Esophagus muscularis mucosa (tissue), 4 donors: ENCODE data around the gene VPS35L.
"Not testable (repeated sequence)": the region's sequence is repeated elsewhere in the genome, so short reads cannot be mapped to it uniquely, and the experiment has no call there.

Experiments used
- EP300 ChIP-seq: sonication (generic); formaldehyde crosslinking; IDR thresholded peaks from one replicate; pipeline ENCODE4 v1.6.1; 2017; ENCODE audit warnings: antibody characterized with exemption
- POLR2A ChIP-seq: fragments of 450-650 bp; IDR thresholded peaks from one replicate; pipeline ENCODE4 v1.6.1; 2017; ENCODE audit warnings: antibody characterized with exemption, moderate library complexity, mild to moderate bottlenecking, low read depth
- POLR2AphosphoS5 ChIP-seq, 2 donors: sonication (generic); formaldehyde crosslinking; IDR thresholded peaks; one replicate each; pipeline ENCODE4 v1.6.1; 2017; ENCODE audit warnings: antibody characterized with exemption in 2 of 2
- TF ChIP-seq, protein P1 (sequence below), 3 experiments: fragments of 200-600 bp in 2 of 3; fragments of 450-650 bp in 1 of 3; sonication (generic) in 2 of 3; IDR thresholded peaks; one replicate each; pipeline ENCODE4 v1.5.1; 2017 to 2019; ENCODE audit warnings: antibody characterized with exemption in 3 of 3, mild to moderate bottlenecking in 2 of 3, moderate library complexity in 1 of 3

DNA sequence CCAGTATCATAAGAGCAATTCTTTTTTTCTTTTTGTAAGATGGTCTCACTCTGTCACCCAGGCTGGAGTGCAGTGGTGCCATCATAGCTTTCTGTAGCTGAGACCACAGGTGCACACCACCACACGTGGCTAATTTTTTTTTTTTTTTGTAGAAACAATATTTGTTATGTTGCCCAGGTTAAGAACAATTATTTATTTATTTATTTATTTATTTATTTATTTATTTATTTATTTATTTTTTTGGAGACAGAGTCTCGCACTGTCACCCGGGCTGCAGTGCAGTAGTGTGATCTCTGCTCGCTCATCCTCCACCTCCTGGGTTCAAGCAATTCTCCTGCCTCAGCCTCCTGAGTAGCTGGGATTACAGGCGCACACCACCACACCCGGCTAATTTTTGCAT lies 123.8 kb downstream of the VPS35L start:
- not testable (repeated sequence) for TF ChIP-seq POLR2AphosphoS5 (IDR thresholded peaks at IDR 0.05); POLR2A; EP300
- TF ChIP-seq, protein P1, sequence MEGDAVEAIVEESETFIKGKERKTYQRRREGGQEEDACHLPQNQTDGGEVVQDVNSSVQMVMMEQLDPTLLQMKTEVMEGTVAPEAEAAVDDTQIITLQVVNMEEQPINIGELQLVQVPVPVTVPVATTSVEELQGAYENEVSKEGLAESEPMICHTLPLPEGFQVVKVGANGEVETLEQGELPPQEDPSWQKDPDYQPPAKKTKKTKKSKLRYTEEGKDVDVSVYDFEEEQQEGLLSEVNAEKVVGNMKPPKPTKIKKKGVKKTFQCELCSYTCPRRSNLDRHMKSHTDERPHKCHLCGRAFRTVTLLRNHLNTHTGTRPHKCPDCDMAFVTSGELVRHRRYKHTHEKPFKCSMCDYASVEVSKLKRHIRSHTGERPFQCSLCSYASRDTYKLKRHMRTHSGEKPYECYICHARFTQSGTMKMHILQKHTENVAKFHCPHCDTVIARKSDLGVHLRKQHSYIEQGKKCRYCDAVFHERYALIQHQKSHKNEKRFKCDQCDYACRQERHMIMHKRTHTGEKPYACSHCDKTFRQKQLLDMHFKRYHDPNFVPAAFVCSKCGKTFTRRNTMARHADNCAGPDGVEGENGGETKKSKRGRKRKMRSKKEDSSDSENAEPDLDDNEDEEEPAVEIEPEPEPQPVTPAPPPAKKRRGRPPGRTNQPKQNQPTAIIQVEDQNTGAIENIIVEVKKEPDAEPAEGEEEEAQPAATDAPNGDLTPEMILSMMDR (IDR thresholded peaks at IDR 0.05): not testable (repeated sequence)
